ENCODE results near the gene BTBD6.

BTBD6 gene

GRCh38 chr14:105229099-105229655, 19.2 kb upstream of the BTBD6 start:
- no peak for DNase-seq (ENCODE audit: low read depth, low spot score)

- DNase-seq (ENCODE audit: low read depth, low spot score): no peak
Measured at GRCh38 chr14:105240811-105241576, 7.3 kb upstream of the BTBD6 start.

DNA sequence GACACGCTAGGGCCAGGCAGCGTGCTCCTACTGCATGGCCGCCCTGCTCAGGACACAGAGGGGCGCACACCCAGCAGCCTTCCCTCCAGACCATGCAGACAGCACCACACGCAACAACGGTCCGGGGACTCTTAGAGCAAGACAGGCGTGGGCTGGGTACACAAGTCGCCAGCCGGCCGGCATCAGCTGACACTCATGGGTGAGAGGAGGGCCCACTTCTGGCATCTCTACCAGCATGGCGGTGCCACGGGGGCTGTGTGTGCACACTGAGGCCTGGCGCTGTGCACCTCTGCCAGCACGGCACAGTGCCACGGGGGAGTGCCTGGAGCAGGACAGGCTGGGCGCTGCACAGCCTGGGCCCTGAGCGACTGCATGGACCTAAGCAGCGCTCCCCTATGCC, 6.7 kb upstream of the BTBD6 start:
- no peak for DNase-seq (ENCODE audit: low read depth, low spot score)

DNA sequence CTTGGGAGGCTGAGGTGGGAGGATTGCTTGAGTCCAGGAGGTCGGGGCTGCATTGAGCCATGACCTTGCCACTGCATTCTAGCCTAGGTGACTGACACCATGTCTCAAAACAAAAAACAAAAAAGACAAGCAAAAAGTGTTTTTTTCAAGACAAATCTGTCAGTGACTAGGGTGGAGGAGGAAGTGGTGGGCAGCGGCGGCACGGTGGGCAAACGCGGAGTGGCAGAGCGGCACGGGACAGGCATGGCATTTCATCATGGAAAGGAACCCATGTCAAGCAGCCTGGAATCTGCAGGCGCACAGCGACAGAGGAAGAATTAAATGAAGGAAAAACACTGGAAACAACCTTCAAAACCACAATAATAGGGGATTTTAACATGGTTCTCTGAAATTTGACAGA, 4.0 kb upstream of the BTBD6 start:
- DNase-seq (ENCODE audit: low read depth, low spot score): no peak

DNA sequence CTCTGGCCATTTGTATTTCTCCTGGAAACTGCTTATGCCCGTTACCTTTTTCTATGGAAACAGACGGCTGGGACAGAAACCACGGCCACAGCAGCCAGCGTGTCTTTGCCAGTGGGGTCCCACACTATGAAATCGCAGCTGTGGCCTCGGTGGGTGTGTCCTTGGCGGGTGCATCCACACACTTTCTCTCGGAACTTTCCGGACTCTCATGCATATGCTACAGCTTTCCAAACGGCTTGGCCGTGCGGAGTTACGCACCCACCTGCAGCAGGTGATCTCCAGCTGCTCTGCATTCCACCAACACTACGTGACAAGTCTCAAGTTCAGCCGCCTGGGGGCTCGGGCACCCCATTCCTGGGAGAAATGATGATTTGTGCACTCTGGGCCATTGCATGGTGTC, 1.3 kb upstream of the BTBD6 start:
- no peak for DNase-seq (ENCODE audit: low read depth, low spot score)

GRCh38 chr14:105247715-105248367, 492 bp upstream of the BTBD6 start:
- DNase-seq (ENCODE audit: low read depth, low spot score): no peak

GRCh38 chr14:105249182-105250007, 1.1 kb downstream of the BTBD6 start:
- no peak for DNase-seq (ENCODE audit: low read depth, low spot score)

DNA sequence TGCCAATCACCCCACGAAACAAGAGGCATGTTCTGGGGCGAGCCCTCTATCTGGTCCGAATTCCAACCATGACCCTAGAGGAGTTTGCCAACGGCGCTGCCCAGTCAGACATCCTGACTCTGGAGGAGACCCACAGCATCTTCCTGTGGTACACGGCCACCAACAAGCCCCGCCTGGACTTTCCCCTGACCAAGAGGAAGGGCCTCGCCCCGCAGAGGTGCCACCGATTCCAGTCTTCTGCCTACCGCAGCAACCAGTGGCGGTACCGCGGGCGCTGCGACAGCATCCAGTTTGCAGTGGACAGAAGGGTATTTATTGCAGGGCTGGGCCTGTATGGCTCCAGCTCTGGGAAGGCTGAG, 1.7 kb downstream of the BTBD6 start:
- no peak for DNase-seq (ENCODE audit: low read depth, low spot score)

DNA sequence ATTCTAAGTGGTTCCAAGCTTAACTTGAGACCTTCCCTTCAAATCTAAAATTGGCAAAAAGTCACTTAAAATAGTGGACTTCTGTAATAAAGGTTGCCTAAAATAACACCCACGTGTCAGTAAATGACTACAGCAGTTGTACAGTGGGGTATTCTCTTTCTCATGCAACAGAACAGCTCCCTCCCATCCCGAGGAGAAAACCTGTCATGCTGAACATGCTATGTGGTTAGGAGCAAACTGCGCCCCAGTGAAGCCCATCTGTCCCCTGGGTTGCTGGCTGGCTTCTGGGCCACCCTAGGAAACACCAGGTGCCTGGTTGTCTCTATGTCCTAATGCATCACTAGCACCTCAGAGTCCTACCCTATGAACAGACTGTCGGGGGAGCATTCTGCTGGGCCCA, 2.7 kb downstream of the BTBD6 start:
- no peak for DNase-seq (ENCODE audit: low read depth, low spot score)

- DNase-seq (ENCODE audit: low read depth, low spot score): no peak
Measured at GRCh38 chr14:105251920-105252319, 3.6 kb downstream of the BTBD6 start.

DNA sequence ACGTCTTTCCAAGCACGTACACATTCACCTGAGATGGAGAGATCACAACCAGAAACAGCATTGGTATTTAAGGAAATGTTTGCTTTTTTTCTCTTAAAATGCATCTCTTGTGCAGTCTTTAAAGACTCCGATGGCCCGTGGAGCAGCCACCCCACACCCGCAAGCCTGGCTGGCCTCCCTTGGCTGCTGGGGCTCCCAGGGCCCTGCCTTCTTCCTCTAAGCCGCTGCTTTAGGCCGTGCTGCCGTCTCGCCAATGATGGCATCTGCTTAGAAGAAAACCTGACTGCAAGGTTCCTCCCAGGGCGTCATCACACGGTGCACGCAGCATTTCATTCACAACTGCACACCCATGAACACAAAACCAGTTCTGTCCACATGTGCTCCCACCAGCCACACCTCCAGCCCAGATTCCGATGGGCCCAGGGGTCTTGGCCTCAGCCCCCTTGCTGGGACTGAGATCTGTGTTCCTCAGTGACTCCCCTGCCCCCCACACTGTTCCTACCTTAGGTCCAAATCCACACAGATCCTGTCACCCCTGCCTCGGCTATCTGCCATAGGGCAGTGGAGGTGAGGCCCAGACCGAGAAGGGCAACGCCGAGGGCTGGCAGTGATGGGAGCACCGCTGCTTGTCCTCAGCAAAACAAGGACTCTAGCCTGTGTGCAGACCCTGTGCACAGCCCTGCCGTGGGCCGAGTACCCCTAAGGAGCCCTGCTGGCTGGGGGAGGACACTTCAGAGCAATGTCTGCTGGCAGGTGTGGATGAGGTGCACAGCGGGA, 4.4 kb downstream of the BTBD6 start:
- DNase-seq (ENCODE audit: low read depth, low spot score): no peak

GRCh38 chr14:105253329-105253682, 5.0 kb downstream of the BTBD6 start:
- no peak for DNase-seq (ENCODE audit: low read depth, low spot score)

DNA sequence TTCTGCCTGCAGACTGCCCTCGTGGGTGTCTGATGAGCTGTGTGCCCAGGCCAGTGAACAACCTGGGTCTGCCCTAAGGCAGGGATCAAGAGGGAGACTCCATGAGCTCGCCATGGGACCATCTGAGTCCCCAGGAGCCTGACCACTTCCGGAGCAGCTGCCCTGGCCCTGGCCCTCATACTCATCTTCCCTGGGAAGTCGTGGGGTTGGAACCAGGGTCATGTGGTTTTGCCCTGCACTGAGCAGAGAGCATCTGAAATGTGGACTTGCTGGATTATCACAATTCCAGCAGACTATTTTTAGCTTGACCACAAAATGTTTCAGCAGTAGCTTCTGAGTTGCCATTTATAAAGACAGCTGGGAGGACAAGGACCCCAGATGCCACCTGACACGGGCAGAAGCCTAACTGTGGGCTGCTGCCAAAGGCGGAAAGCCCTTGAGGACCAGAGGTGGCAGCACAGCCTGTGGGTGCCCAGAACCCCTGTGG, 6.7 kb downstream of the BTBD6 start:
- DNase-seq (ENCODE audit: low read depth, low spot score): no peak

DNA sequence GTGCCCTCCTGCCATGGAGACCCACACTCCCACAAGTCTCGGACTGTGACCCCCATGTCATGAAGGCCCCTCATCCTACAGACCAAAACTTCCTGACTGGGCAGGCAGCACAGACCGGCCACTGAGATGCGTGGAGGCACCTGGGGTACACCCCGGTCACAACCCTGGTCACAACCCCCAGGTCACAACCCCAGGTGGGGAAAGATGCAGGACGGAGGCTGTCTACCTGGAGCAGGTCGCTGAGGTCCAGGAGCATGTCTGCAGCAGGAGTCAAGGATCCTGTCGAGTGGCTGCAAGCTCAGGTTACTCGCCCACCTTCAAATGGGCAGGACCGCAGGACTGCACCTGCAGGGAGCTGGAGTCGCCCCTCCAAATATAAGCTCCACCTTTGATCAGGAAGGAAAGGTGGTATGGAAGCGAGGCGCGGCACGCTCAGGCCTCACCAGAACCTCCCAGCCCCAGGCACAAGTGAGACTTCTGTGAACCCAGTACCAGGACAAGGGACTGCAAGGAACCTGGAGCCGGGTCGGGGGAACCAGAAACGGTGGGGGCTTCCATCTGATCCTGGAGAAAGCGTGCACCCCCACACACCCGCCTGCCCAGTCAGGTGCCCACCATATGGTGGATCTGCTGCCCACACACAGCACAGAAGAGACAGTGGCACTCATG, 8.1 kb downstream of the BTBD6 start:
- DNase-seq (ENCODE audit: low read depth, low spot score): no peak

- DNase-seq (ENCODE audit: low read depth, low spot score): no peak
Measured at GRCh38 chr14:105257464-105257863, 9.1 kb downstream of the BTBD6 start.

DNA sequence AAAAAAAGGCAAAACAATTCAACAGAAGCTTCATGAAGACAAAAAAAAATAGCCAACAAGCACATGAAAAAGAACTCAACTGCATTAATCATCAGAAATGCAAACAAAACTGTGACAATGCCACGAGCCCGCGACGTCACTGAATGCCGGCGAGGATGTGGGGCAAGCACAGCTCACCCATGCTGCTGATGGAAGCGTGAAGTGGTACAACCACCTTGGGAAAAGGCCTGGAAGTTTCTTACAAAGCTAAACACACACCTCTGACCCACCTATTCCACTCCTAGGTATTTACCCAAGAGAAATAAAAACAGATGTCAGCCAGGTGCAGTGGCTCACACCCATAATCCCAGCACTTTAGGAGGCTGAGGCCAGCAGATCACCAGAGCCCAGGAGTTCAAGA, 10.5 kb downstream of the BTBD6 start:
- no peak for DNase-seq (ENCODE audit: low read depth, low spot score)

GRCh38 chr14:105260959-105261358, 12.6 kb downstream of the BTBD6 start:
- no peak for DNase-seq (ENCODE audit: low read depth, low spot score)

DNA sequence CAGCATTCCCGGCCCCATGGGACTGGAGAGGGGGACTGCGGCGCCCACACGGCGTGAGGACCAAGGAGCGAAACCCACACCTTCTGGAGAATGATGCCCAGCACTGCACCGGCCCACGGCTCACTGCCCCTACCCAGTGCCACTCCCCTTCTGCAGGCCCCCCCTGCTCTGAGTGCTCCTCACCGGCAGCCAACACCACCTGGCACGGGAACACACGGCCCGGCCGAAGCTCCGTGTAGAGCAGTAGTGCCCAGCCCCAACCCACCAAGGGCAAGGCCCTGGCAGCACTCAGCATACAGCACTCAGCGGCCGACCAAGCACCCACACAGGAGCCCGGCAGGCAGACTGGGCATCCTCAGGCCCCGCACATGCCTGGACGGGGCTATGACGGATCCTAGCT, 13.4 kb downstream of the BTBD6 start:
- DNase-seq (ENCODE audit: low read depth, low spot score): no peak

- DNase-seq (ENCODE audit: low read depth, low spot score): no peak
Measured at GRCh38 chr14:105267820-105268548, 19.7 kb downstream of the BTBD6 start.

GRCh38 chr14:105268736-105269354, 20.5 kb downstream of the BTBD6 start:
- no peak for DNase-seq (ENCODE audit: low read depth, low spot score)

Data from iPS DF 19.7 (cell line).